PFSK-1 (cell line): ENCODE results near the gene SMIM43.

ENCODE experiments used
- FOXP2 ChIP-seq: optimal IDR thresholded peaks from 2 replicates; pipeline ENCODE3; 2011; ENCODE audit warnings: borderline replicate concordance, control low read depth, inconsistent platforms; ENCODE audit not compliant: insufficient read depth; ENCODE audit errors: extremely low read length, extremely low read depth
- POLR2AphosphoS5 ChIP-seq: IDR thresholded peaks from 2 replicates; pipeline ENCODE4 v1.6.1; 2012; ENCODE audit warnings: low read depth, mild to moderate bottlenecking, control low read depth, low read length, moderate library complexity
- SIN3A ChIP-seq: IDR thresholded peaks from 2 replicates; pipeline ENCODE4 v1.6.1; 2012; ENCODE audit warnings: mild to moderate bottlenecking, low read length, moderate library complexity, borderline replicate concordance; ENCODE audit not compliant: insufficient read depth
- TAF1 ChIP-seq: IDR thresholded peaks from 2 replicates; pipeline ENCODE4 v1.6.1; 2012; ENCODE audit warnings: low read length, control low read depth, borderline replicate concordance; ENCODE audit not compliant: insufficient read depth
- TF ChIP-seq, protein P1 (sequence below), 2 experiments: IDR thresholded peaks; 2 replicates each; pipeline versions ENCODE4 v1.6.1 to v1.8.0; 2011 to 2012; ENCODE audit warnings: low read depth in 2 of 2, low read length in 2 of 2, control low read depth in 1 of 2, inconsistent platforms in 1 of 2, mild to moderate bottlenecking in 1 of 2, moderate library complexity in 1 of 2; ENCODE audit not compliant: insufficient read depth in 1 of 2

The SMIM43 gene

DNA sequence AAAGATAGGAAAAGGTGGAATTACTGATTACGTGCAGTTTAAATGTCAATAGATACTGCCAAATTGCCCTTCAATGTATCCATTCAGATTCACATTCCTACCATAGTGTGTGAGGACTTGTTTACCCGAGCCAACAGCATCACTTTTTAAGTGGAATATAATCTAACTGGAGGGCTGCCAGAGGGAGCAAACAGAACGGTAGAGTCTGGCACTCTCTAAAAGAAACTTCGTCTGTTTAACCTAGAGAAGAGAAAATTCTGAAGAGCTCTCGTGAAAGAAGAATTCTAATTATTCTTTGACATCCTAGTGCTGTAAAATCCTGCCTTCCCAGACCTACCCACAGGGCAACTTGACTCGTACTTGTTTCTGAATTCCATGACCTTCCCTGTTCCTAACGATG lies 23.2 kb downstream of the SMIM43 start:
- no peak for TF ChIP-seq FOXP2
- TF ChIP-seq SIN3A, result no peak
- TF ChIP-seq POLR2AphosphoS5, result no peak
- TF ChIP-seq TAF1, result no peak
- TF ChIP-seq, protein P1, sequence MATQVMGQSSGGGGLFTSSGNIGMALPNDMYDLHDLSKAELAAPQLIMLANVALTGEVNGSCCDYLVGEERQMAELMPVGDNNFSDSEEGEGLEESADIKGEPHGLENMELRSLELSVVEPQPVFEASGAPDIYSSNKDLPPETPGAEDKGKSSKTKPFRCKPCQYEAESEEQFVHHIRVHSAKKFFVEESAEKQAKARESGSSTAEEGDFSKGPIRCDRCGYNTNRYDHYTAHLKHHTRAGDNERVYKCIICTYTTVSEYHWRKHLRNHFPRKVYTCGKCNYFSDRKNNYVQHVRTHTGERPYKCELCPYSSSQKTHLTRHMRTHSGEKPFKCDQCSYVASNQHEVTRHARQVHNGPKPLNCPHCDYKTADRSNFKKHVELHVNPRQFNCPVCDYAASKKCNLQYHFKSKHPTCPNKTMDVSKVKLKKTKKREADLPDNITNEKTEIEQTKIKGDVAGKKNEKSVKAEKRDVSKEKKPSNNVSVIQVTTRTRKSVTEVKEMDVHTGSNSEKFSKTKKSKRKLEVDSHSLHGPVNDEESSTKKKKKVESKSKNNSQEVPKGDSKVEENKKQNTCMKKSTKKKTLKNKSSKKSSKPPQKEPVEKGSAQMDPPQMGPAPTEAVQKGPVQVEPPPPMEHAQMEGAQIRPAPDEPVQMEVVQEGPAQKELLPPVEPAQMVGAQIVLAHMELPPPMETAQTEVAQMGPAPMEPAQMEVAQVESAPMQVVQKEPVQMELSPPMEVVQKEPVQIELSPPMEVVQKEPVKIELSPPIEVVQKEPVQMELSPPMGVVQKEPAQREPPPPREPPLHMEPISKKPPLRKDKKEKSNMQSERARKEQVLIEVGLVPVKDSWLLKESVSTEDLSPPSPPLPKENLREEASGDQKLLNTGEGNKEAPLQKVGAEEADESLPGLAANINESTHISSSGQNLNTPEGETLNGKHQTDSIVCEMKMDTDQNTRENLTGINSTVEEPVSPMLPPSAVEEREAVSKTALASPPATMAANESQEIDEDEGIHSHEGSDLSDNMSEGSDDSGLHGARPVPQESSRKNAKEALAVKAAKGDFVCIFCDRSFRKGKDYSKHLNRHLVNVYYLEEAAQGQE (IDR thresholded peaks at IDR 0.05; ENCODE audit: insufficient read depth in 1 of 2, low read depth in 2 of 2, low read length in 2 of 2), result no peak

DNA sequence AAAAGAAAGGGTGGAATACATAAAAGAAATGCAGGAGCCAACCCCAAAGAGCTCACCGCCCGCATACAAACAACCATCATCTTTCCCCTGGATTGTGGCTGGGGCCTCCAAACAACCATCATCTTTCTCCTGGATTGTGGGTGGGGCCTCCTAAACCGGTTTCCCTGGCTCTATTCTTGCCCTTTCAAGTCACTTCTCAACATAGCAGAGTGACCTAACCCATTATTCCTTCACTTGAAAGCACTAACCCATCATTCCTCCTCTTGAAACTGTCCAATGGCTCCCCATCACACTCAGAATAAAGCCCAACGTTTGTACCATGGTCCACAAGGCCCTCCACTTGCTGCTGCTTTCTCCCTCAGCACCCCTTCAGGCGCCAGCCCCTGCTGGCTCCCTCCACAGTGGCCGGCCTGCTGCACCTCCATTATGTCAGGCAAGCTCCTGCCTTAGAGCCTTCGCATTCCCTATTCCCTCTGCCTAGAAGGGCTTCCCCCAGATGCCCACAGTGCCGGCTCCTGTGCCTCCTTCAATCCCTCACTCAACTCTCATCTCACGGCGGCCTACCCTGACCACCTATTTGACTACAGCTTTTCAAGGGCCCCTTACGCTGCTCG lies 24.1 kb downstream of the SMIM43 start:
- TF ChIP-seq, protein P1 (IDR thresholded peaks at IDR 0.05; ENCODE audit: insufficient read depth in 1 of 2, low read depth in 2 of 2, low read length in 2 of 2), result no peak
- no peak for TF ChIP-seq FOXP2
- no peak for TF ChIP-seq POLR2AphosphoS5
- TF ChIP-seq SIN3A, result no peak
- no peak for TF ChIP-seq TAF1

DNA sequence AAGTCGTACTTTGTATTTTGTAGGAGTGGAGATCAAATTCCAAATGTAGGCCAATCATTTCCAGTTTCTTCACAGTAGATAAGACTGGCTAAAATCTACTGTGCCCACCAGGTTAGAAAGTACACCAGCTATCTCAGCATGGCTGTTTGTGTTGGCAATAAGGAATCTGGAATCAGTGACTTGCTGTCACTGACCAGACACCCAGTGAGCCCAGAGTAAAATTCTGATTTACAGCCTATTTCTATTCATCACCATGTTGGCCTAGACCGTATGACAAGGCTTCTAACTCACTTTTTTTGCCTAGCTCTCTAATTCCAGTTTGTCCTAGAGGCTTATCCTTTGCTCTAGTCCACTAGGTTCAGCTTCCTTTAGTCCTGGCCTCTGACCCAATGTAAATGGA lies 25.4 kb downstream of the SMIM43 start:
- TF ChIP-seq FOXP2, result no peak
- TF ChIP-seq, protein P1 (IDR thresholded peaks at IDR 0.05; ENCODE audit: insufficient read depth in 1 of 2, low read depth in 2 of 2, low read length in 2 of 2), result no peak
- TF ChIP-seq TAF1, result no peak
- no peak for TF ChIP-seq POLR2AphosphoS5
- TF ChIP-seq SIN3A, result no peak

DNA sequence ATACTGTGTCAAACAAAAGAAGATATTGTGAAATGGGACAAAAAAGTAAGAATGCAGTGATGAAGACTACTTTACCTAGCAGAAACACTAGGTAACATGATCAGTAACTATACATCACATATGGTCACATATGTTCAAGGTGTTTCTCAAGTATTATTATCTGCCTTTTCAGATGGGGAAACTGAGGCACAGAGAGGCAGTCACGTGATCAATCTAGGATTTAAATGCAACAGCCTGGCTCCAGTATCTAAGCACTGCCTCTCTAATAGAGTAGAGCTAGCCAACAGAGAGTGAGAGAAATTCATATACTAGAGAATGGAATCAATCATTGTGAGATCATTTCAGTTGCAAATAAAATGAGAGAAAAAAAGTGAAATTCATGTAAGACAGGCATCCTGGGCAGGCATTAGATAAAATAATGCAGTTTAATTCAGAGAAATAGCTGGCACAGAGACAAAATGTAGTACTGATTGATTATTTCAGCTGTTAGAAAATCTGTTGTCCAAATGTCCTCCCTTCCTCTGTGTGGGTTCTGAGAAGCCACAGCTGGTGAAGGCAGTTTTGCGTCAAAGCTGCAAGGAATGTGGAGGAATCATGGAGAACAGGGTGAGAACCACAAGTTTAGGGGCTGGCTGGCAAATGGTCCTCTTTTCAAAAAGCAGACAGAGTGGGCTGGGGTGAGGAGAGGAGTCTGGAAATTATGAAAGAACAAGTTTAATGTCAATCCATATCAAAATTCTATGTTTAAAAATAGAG lies 26.0 kb downstream of the SMIM43 start:
- no peak for TF ChIP-seq FOXP2
- TF ChIP-seq SIN3A, result no peak
- TF ChIP-seq POLR2AphosphoS5, result no peak
- TF ChIP-seq, protein P1 (IDR thresholded peaks at IDR 0.05; ENCODE audit: insufficient read depth in 1 of 2, low read depth in 2 of 2, low read length in 2 of 2), result no peak
